Neural cell (in vitro differentiated cells): ENCODE measurements around the gene PRDM11. TPM values are rescaled to one million over a fixed set of nuclear protein-coding genes. Genes with fewer than 3 reads are reported as not detected.

Experiments used
- H2AFZ ChIP-seq: fragments of 200-600, 300-800 bp; sonication (generic), shearing (Covaris generic); 2 replicates; pipeline ENCODE4 v1.6.0; 2014; ENCODE audit warnings: low read depth, mild to moderate bottlenecking, antibody characterized with exemption, low read length, moderate library complexity
- H3F3A ChIP-seq: fragments of 200-600 bp; shearing (Covaris generic); 2 replicates; pipeline ENCODE4 v1.6.1; 2016; ENCODE audit warnings: mild to moderate bottlenecking, moderate library complexity, mixed read lengths, antibody characterized with exemption, low read length; ENCODE audit not compliant: insufficient read depth, poor library complexity, severe bottlenecking
- H3K27ac ChIP-seq: fragments of 200-600, 300-800 bp; sonication (generic), shearing (Covaris generic); 2 replicates; pipeline ENCODE4 v1.5.1; 2014; ENCODE audit warnings: mild to moderate bottlenecking, low read length, moderate library complexity
- H3K27me3 ChIP-seq: fragments of 300-800, 200-600 bp; sonication (generic), shearing (Covaris generic); 2 replicates; pipeline ENCODE4 v1.6.0; 2014; ENCODE audit warnings: mild to moderate bottlenecking, low read depth, low read length, moderate library complexity; ENCODE audit not compliant: insufficient read depth
- H3K36me3 ChIP-seq: fragments of 300-800, 200-600 bp; sonication (generic), shearing (Covaris generic); 2 replicates; pipeline ENCODE4 v1.5.1; 2014; ENCODE audit warnings: mild to moderate bottlenecking, antibody characterized with exemption, low read length, moderate library complexity; ENCODE audit not compliant: insufficient read depth
- H3K4me2 ChIP-seq: fragments of 300-800, 200-600 bp; sonication (generic), shearing (Covaris generic); 2 replicates; pipeline ENCODE4 v1.6.0; 2014; ENCODE audit warnings: mild to moderate bottlenecking, low read length
- H3K4me3 ChIP-seq: fragments of 300-800, 200-600 bp; sonication (generic), shearing (Covaris generic); 2 replicates; pipeline ENCODE4 v1.5.1; 2014; ENCODE audit warnings: mild to moderate bottlenecking, low read length, moderate library complexity
- H3K79me2 ChIP-seq: fragments of 200-600 bp; shearing (Covaris generic); replicated peaks from 2 replicates; pipeline ENCODE4 v1.6.0; 2014; ENCODE audit warnings: mild to moderate bottlenecking, low read length, moderate library complexity; ENCODE audit not compliant: insufficient read depth
- H3K9ac ChIP-seq: fragments of 300-800, 200-600 bp; sonication (generic), shearing (Covaris generic); 2 replicates; pipeline ENCODE4 v1.6.1; 2016; ENCODE audit warnings: mild to moderate bottlenecking, low read length, mixed read lengths
- H3K9me2 ChIP-seq: fragments of 200-600 bp; shearing (Covaris generic); 2 replicates; pipeline ENCODE4 v1.6.1; 2016; ENCODE audit warnings: mild to moderate bottlenecking, low read length, mixed read lengths; ENCODE audit not compliant: insufficient read depth
- H3K9me3 ChIP-seq: fragments of 200-600, 300-800 bp; sonication (generic), shearing (Covaris generic); 2 replicates; pipeline ENCODE4 v1.6.1; 2016; ENCODE audit warnings: mild to moderate bottlenecking, mixed run types, low read length, moderate library complexity, mixed read lengths
- H4K20me1 ChIP-seq: fragments of 200-600 bp; shearing (Covaris generic); 2 replicates; pipeline ENCODE4 v1.6.1; 2016; ENCODE audit warnings: mild to moderate bottlenecking, mixed run types; ENCODE audit not compliant: insufficient read depth
- EP300 ChIP-seq: fragments of 450-650 bp; conservative IDR thresholded peaks from 2 replicates; pipeline ENCODE4 v1.6.1; 2014; ENCODE audit warnings: antibody characterized with exemption, mild to moderate bottlenecking, moderate library complexity; ENCODE audit not compliant: poor library complexity, severe bottlenecking
- EZH2 ChIP-seq: fragments of 200-600, 300-800 bp; shearing (Covaris generic), sonication (generic); IDR thresholded peaks from 2 replicates; pipeline ENCODE4 v1.6.1; 2014; ENCODE audit warnings: antibody characterized with exemption, low read length, borderline replicate concordance, mild to moderate bottlenecking; ENCODE audit not compliant: insufficient read depth, poor library complexity, severe bottlenecking
- MXI1 ChIP-seq: fragments of 450-650 bp; conservative IDR thresholded peaks from 2 replicates; pipeline ENCODE4 v1.6.1; 2014; ENCODE audit warnings: antibody characterized with exemption, mild to moderate bottlenecking; ENCODE audit not compliant: poor library complexity, severe bottlenecking
- POLR2AphosphoS5 ChIP-seq: IDR thresholded peaks from 2 replicates; pipeline ENCODE4 v1.6.1; 2012
- RAD21 ChIP-seq: fragments of 450-650 bp; conservative IDR thresholded peaks from 2 replicates; pipeline ENCODE4 v1.6.1; 2014; ENCODE audit warnings: antibody characterized with exemption, mild to moderate bottlenecking, moderate library complexity
- REST ChIP-seq: IDR thresholded peaks from 2 replicates; pipeline ENCODE4 v1.6.1; 2012; ENCODE audit warnings: borderline replicate concordance
- SMC3 ChIP-seq: fragments of 450-650 bp; conservative IDR thresholded peaks from 2 replicates; pipeline ENCODE4 v1.6.1; 2014; ENCODE audit warnings: antibody characterized with exemption, mild to moderate bottlenecking, moderate library complexity; ENCODE audit not compliant: poor library complexity
- TAF1 ChIP-seq: IDR thresholded peaks from 2 replicates; pipeline ENCODE4 v1.6.1; 2012; ENCODE audit warnings: low read depth
- polyA plus RNA-seq: library from polyadenylated mRNA; depleted of rRNA; stranded (reverse); fragments of >200 nt; gene quantifications from 2 replicates; pipeline ENCODE4 v1.2.3, GENCODE V29; 2014
- TF ChIP-seq, protein P1 (sequence below): fragments of 450-650 bp; IDR thresholded peaks from 2 replicates; pipeline ENCODE4 v1.5.1; 2014; ENCODE audit warnings: antibody characterized with exemption, mild to moderate bottlenecking, moderate library complexity; ENCODE audit not compliant: poor library complexity, severe bottlenecking

PRDM11 gene
- polyA plus RNA-seq, 1 donor from 2014 or later: 2.0 TPM

- H3K9me2 ChIP-seq: no peaks in the 10 kb centered on the region
- H3K36me3 ChIP-seq: no peaks in the 10 kb centered on the region
- peak overlapping the region; percentile 90 for H3K4me3 ChIP-seq
- TF ChIP-seq REST (peak; percentile 58), MXI1 (peak; percentile 68), EZH2 (no peak), RAD21 (peak; percentile 50), TAF1 (peak; percentile 84), EP300 (peak; percentile 59), SMC3 (peak; percentile 65), POLR2AphosphoS5 (peak; percentile 88)
- TF ChIP-seq, protein P1, sequence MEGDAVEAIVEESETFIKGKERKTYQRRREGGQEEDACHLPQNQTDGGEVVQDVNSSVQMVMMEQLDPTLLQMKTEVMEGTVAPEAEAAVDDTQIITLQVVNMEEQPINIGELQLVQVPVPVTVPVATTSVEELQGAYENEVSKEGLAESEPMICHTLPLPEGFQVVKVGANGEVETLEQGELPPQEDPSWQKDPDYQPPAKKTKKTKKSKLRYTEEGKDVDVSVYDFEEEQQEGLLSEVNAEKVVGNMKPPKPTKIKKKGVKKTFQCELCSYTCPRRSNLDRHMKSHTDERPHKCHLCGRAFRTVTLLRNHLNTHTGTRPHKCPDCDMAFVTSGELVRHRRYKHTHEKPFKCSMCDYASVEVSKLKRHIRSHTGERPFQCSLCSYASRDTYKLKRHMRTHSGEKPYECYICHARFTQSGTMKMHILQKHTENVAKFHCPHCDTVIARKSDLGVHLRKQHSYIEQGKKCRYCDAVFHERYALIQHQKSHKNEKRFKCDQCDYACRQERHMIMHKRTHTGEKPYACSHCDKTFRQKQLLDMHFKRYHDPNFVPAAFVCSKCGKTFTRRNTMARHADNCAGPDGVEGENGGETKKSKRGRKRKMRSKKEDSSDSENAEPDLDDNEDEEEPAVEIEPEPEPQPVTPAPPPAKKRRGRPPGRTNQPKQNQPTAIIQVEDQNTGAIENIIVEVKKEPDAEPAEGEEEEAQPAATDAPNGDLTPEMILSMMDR: no peak
- peaks cover 29% of the 10 kb centered on the region for H3K79me2 ChIP-seq
- H4K20me1 ChIP-seq: no peaks in the 10 kb centered on the region
- no peaks in the 10 kb centered on the region for H3F3A ChIP-seq
- H3K27me3 ChIP-seq: no peaks in the 10 kb centered on the region
- peak overlapping the region; percentile 92 for H2AFZ ChIP-seq
- H3K27ac ChIP-seq: peak overlapping the region; percentile 92
- peak overlapping the region; percentile 64 for H3K4me2 ChIP-seq
- H3K9me3 ChIP-seq: no peaks in the 10 kb centered on the region
- H3K9ac ChIP-seq: peak overlapping the region; percentile 94
Measured at GRCh38 chr11:45147017-45147728, 734 bp downstream of the PRDM11 start.

- no peaks in the 10 kb centered on the region for H4K20me1 ChIP-seq
- no peaks in the 10 kb centered on the region for H3F3A ChIP-seq
- H3K9ac ChIP-seq: peak overlapping the region; percentile 94
- H3K9me2 ChIP-seq: no peaks in the 10 kb centered on the region
- H3K79me2 ChIP-seq: peaks cover 33% of the 10 kb centered on the region
- no peaks in the 10 kb centered on the region for H3K36me3 ChIP-seq
- peak overlapping the region; percentile 92 for H3K27ac ChIP-seq
- no peaks in the 10 kb centered on the region for H3K27me3 ChIP-seq
- peak overlapping the region; percentile 92 for H2AFZ ChIP-seq
- peak overlapping the region; percentile 64 for H3K4me2 ChIP-seq
- peak overlapping the region; percentile 90 for H3K4me3 ChIP-seq
- no peak for TF ChIP-seq MXI1
- TF ChIP-seq POLR2AphosphoS5: no peak
- TF ChIP-seq REST: no peak
- TF ChIP-seq RAD21: no peak
- no peak for TF ChIP-seq TAF1
- TF ChIP-seq, protein P1: no peak
- no peak for TF ChIP-seq EZH2
- no peak for TF ChIP-seq SMC3
- TF ChIP-seq EP300: no peak
- H3K9me3 ChIP-seq: no peaks in the 10 kb centered on the region
Measured at GRCh38 chr11:45147891-45148675, 1.6 kb downstream of the PRDM11 start.
